ENCODE results near the gene RAC3.

DNA sequence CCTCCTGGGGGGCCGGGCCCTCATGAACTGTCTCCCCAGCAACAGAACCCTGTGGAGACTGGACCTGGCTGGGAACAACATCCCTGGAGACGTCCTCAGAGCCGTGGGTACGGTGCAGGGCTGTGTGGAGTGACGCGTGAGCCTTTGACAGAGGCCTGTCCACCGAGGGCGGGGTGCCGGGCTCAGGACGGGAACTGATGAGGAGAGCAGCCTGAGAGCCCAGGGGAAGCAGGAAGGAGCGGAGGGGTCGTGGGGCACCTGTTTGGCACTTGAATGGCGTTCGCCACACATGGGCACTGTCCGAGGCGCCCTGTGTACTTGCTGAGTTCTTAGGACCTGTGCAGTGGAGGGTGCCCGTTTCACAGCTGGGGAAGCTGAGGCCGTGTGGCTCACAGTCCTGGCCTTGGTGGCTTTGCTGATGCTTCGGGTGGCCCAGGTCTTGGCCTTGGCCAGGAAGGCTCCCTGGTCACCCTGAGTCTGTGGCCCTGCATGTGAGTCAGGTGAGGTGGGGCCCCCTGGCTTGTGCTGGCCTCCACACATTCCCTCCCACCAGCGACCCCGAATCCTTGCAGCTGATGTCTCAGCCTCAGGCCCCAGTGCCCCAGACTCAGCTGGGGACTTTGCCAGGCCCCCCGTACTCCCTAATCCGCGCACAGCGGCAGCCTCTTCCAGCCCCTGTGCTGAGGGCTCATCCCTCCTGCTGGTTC, 5.9 kb upstream of the RAC3 start:
- TF ChIP-seq, protein P1, sequence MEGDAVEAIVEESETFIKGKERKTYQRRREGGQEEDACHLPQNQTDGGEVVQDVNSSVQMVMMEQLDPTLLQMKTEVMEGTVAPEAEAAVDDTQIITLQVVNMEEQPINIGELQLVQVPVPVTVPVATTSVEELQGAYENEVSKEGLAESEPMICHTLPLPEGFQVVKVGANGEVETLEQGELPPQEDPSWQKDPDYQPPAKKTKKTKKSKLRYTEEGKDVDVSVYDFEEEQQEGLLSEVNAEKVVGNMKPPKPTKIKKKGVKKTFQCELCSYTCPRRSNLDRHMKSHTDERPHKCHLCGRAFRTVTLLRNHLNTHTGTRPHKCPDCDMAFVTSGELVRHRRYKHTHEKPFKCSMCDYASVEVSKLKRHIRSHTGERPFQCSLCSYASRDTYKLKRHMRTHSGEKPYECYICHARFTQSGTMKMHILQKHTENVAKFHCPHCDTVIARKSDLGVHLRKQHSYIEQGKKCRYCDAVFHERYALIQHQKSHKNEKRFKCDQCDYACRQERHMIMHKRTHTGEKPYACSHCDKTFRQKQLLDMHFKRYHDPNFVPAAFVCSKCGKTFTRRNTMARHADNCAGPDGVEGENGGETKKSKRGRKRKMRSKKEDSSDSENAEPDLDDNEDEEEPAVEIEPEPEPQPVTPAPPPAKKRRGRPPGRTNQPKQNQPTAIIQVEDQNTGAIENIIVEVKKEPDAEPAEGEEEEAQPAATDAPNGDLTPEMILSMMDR (IDR thresholded peaks at IDR 0.05), result no peak
- TF ChIP-seq EP300 (IDR thresholded peaks at IDR 0.05), result no peak
- TF ChIP-seq POLR2AphosphoS5 (IDR thresholded peaks at IDR 0.05), result no peak

Measured in gastroesophageal sphincter (tissue), 3 donors.